IMR-90 (cell line): ENCODE data around the gene COL2A1. TPM values are rescaled to one million over a fixed set of nuclear protein-coding genes. Genes with fewer than 3 reads are reported as not detected.

Source experiments
- ATAC-seq: fragments of 200-7000 bp; cut with Tn5 transposase; 2 replicates; pipeline ENCODE4 v1.9.1; 2020; ENCODE audit warnings: low read depth, mild to moderate bottlenecking, moderate library complexity
- BruUV-seq: library from RNA; stranded (reverse); fragments of 400-500 nt; replicated peaks from 2 replicates; lab custom pipeline; 2021; lab: Mats Ljungman, UMichigan
- CTCF ChIA-PET: fragments of 300-600 bp; formaldehyde crosslinking; extraction: SDS; loops from one replicate; lab custom pipeline; 2021; ENCODE audit warnings: antibody characterized with exemption; lab: Yijun Ruan, JAX
- POLR2A ChIA-PET: fragments of 300-600 bp; sonication (Branson Sonifier 250); formaldehyde crosslinking; loops from one replicate; lab custom pipeline; 2022; ENCODE audit warnings: antibody characterized with exemption; ENCODE audit not compliant: unreplicated experiment; lab: Charles Lee
- DNase-seq: peaks from one replicate; pipeline ENCODE4 v3.0.0; 2013
- H2AFZ ChIP-seq: replicated peaks from 2 replicates; pipeline ENCODE3; 2013; ENCODE audit warnings: low read length, mild to moderate bottlenecking; ENCODE audit not compliant: poor library complexity
- H2AK5ac ChIP-seq: 2 replicates; pipeline ENCODE4 v1.6.1; 2013; ENCODE audit warnings: low read depth, low read length, inconsistent platforms
- H2AK9ac ChIP-seq: replicated peaks from 2 replicates; pipeline ENCODE3; 2013; ENCODE audit warnings: mild to moderate bottlenecking, low read depth, low read length, moderate library complexity; ENCODE audit not compliant: poor library complexity
- H2BK120ac ChIP-seq: 2 replicates; pipeline ENCODE4 v1.6.1; 2013; ENCODE audit warnings: low read depth, low read length, inconsistent platforms
- H2BK15ac ChIP-seq: 3 replicates; pipeline ENCODE4 v1.6.1; 2013; ENCODE audit warnings: low read depth, low read length, inconsistent platforms
- H2BK20ac ChIP-seq: 2 replicates; pipeline ENCODE4 v1.6.1; 2013; ENCODE audit warnings: low read depth, mild to moderate bottlenecking, inconsistent platforms, low read length, moderate library complexity
- H2BK5ac ChIP-seq: 2 replicates; pipeline ENCODE4 v1.6.1; 2013; ENCODE audit warnings: mild to moderate bottlenecking, low read depth, low read length, inconsistent platforms; ENCODE audit not compliant: poor library complexity, severe bottlenecking
- H3K14ac ChIP-seq: replicated peaks from 2 replicates; pipeline ENCODE4 v1.6.1; 2013; ENCODE audit warnings: low read depth, low read length, inconsistent platforms
- H3K18ac ChIP-seq: 2 replicates; pipeline ENCODE4 v1.6.1; 2013; ENCODE audit warnings: low read depth, low read length, control low read depth
- H3K23ac ChIP-seq: 2 replicates; pipeline ENCODE4 v1.6.1; 2013; ENCODE audit warnings: low read depth, low read length, inconsistent platforms
- H3K27ac ChIP-seq: 2 replicates; pipeline ENCODE4 v1.5.1; 2013; ENCODE audit warnings: mild to moderate bottlenecking, control low read depth, low read length; ENCODE audit not compliant: insufficient read depth
- H3K27me3 ChIP-seq: 2 replicates; pipeline ENCODE4 v1.6.1; 2013; ENCODE audit warnings: low read length; ENCODE audit not compliant: control insufficient read depth, insufficient read depth
- H3K36me3 ChIP-seq: 2 replicates; pipeline ENCODE4 v1.6.1; 2013; ENCODE audit warnings: low read length, mixed read lengths; ENCODE audit not compliant: control insufficient read depth, insufficient read depth
- H3K4ac ChIP-seq: 2 replicates; pipeline ENCODE4 v1.6.1; 2013; ENCODE audit warnings: low read depth, low read length, inconsistent platforms
- H3K4me1 ChIP-seq: 2 replicates; pipeline ENCODE4 v1.6.1; 2013; ENCODE audit warnings: low read length, mixed read lengths; ENCODE audit not compliant: control insufficient read depth, insufficient read depth
- H3K4me2 ChIP-seq: 2 replicates; pipeline ENCODE4 v1.6.1; 2013; ENCODE audit warnings: low read depth, mild to moderate bottlenecking, control low read depth, low read length, moderate library complexity
- H3K4me3 ChIP-seq: 2 replicates; pipeline ENCODE4 v1.5.1; 2013; ENCODE audit warnings: low read depth, mild to moderate bottlenecking, control low read depth, low read length, moderate library complexity; ENCODE audit not compliant: insufficient read depth
- H3K56ac ChIP-seq: 2 replicates; pipeline ENCODE4 v1.6.1; 2013; ENCODE audit warnings: low read length, inconsistent platforms; ENCODE audit not compliant: insufficient read depth; ENCODE audit errors: extremely low read depth
- H3K79me1 ChIP-seq, 2 experiments: 2 replicates each; pipeline ENCODE4 v1.6.1; 2013; ENCODE audit warnings: low read length in 2 of 2, inconsistent platforms in 1 of 2, low read depth in 1 of 2
- H3K9ac ChIP-seq: 2 replicates; pipeline ENCODE4 v1.6.1; 2013; ENCODE audit warnings: low read depth, low read length, control low read depth
- H3K9me1 ChIP-seq: 2 replicates; pipeline ENCODE4 v1.6.1; 2013; ENCODE audit warnings: low read length, inconsistent platforms; ENCODE audit not compliant: insufficient read depth
- H3K9me3 ChIP-seq: 2 replicates; pipeline ENCODE4 v1.6.1; 2013; ENCODE audit warnings: low read length; ENCODE audit not compliant: control insufficient read depth, insufficient read depth
- H4K20me1 ChIP-seq: 2 replicates; pipeline ENCODE4 v1.6.1; 2013; ENCODE audit warnings: low read length, inconsistent platforms; ENCODE audit not compliant: insufficient read depth
- H4K5ac ChIP-seq: 2 replicates; pipeline ENCODE4 v1.6.1; 2013; ENCODE audit warnings: mild to moderate bottlenecking, low read depth, low read length, control low read depth
- H4K8ac ChIP-seq, 2 experiments: 2 replicates each; pipeline ENCODE4 v1.6.1; 2013; ENCODE audit warnings: low read depth in 2 of 2, low read length in 2 of 2, control low read depth in 1 of 2, inconsistent platforms in 1 of 2
- H4K91ac ChIP-seq: 2 replicates; pipeline ENCODE4 v1.6.1; 2013; ENCODE audit warnings: low read depth, low read length, inconsistent platforms; ENCODE audit not compliant: insufficient read depth
- POLR2A ChIP-seq: IDR thresholded peaks from 2 replicates; pipeline ENCODE4 v1.6.1; 2012; ENCODE audit warnings: mild to moderate bottlenecking, low read depth, low read length
- WGBS, 2 experiments: methylation state at CpG; one replicate each; pipeline versions ENCODE4 v1.1.5 to v1.1.7; 2013; ENCODE audit warnings: missing lambda C conversion rate in 2 of 2; ENCODE audit not compliant: insufficient read length in 1 of 2; ENCODE audit errors: extremely low coverage in 2 of 2; 5-methylcytosine and 5-hydroxymethylcytosine counted together
- dilution Hi-C: fragments of 300-500 bp; cut with HindIII; formaldehyde crosslinking; loops from one replicate; pipeline ENCODE4 v1.14.3; 2018; ENCODE audit warnings: low sequenced_read_pairs; ENCODE audit not compliant: unreplicated experiment
- in situ Hi-C: fragments of 300-500 bp; cut with MboI; formaldehyde crosslinking; loops from 3 replicates; pipeline ENCODE4 v1.14.3; 2019; ENCODE audit warnings: low sequenced_read_pairs, inconsistent platforms, mixed read lengths
- intact Hi-C: fragments of 100-400 bp; cut with micrococcal nuclease; formaldehyde crosslinking; loops from 2 replicates; pipeline ENCODE4 v1.10.0; 2022
- polyA plus RNA-seq, 3 experiments: library from polyadenylated mRNA; depleted of rRNA; stranded (reverse); fragments of >200 nt; gene quantifications; 2 replicates each; pipeline ENCODE4 v1.2.3, GENCODE V29; 2012; ENCODE audit warnings: low replicate concordance in 1 of 3
- total RNA-seq: library from RNA; depleted of rRNA; stranded (reverse); fragments of >200 nt; gene quantifications from 2 replicates; pipeline ENCODE4 v1.2.3, GENCODE V29; 2012
- TF ChIP-seq, protein P1 (sequence below): conservative IDR thresholded peaks from 2 replicates; pipeline ENCODE4 v1.5.1; 2012; ENCODE audit warnings: mild to moderate bottlenecking, low read depth, low read length, improper control_type of control experiment

Gene COL2A1
- total and polyA plus RNA-seq, 2 of the 4 experiments (the other 2 are of a cell fraction), result 0.05 TPM; not detected in 1

DNA sequence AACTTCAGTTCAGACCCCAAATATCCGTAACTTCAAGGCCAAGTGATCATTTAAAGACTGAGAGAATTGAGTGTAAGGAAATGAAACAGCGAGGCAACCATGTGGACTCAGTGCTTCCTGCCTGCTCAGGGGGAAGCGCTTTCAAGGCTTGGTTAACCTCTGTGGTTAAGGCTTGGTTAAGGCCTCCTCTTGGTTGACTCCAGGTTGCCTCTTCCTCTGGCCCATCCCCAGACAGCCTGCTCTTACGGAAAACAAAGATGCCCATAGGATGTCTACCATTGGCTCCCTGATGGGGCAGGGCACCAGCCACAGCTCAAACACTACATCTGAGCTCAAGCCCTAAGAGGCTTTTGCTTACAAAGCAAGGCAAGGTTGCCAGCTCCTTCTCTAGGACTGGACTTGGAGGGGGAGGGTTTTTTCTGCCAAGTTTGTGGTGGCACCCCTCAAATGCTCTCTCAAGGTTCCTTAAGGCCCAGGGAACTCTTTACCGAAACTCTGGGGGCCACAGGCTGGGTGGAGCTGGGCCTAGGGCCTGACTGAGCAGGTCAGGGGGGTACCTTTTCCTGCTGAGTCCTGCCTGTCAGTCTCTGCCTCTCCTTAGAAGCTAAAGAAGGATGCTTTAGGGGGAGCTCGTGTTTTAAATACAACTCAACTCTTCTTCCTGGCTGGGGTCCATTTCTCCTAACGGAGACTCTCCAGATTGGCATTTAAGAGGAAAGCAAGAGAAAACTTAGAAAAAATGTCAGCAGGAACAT, 13.7 kb downstream of the COL2A1 start:
- no peak overlapping the region for H3K18ac ChIP-seq
- ATAC-seq, result 0 out of 2 replicates have a peak, but pooled peaks have one; percentile 15
- no peak overlapping the region for H3K14ac ChIP-seq
- in situ Hi-C loops (no loop called here), dilution Hi-C loops (no loop called here), intact Hi-C loops (no loop called here)
- H3K27ac ChIP-seq, result no peak overlapping the region
- H3K36me3 ChIP-seq, result no peaks in the 10 kb centered on the region
- H2BK120ac ChIP-seq, result no peak overlapping the region
- no peak for TF ChIP-seq POLR2A
- TF ChIP-seq, protein P1, sequence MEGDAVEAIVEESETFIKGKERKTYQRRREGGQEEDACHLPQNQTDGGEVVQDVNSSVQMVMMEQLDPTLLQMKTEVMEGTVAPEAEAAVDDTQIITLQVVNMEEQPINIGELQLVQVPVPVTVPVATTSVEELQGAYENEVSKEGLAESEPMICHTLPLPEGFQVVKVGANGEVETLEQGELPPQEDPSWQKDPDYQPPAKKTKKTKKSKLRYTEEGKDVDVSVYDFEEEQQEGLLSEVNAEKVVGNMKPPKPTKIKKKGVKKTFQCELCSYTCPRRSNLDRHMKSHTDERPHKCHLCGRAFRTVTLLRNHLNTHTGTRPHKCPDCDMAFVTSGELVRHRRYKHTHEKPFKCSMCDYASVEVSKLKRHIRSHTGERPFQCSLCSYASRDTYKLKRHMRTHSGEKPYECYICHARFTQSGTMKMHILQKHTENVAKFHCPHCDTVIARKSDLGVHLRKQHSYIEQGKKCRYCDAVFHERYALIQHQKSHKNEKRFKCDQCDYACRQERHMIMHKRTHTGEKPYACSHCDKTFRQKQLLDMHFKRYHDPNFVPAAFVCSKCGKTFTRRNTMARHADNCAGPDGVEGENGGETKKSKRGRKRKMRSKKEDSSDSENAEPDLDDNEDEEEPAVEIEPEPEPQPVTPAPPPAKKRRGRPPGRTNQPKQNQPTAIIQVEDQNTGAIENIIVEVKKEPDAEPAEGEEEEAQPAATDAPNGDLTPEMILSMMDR, result 0 out of 2 replicates have a peak, but pooled peaks have one; percentile 9
- H2BK15ac ChIP-seq, result no peak overlapping the region
- no peak overlapping the region for H3K4me2 ChIP-seq
- no peak overlapping the region for H4K8ac ChIP-seq
- H2BK5ac ChIP-seq, result no peak overlapping the region
- H3K56ac ChIP-seq, result no peak overlapping the region
- no peak overlapping the region for H3K4ac ChIP-seq
- H4K20me1 ChIP-seq, result no peaks in the 10 kb centered on the region
- no TSS peak for BruUV-seq
- no peak overlapping the region for H3K9ac ChIP-seq
- no peak overlapping the region for H4K5ac ChIP-seq
- H2AK9ac ChIP-seq, result peak overlapping the region; percentile 78
- H2AK5ac ChIP-seq, result no peak overlapping the region
- H2BK20ac ChIP-seq, result no peak overlapping the region
- DNase-seq, result peak; percentile 35
- CTCF ChIA-PET, result no interaction called here
- H4K91ac ChIP-seq, result no peak overlapping the region
- H3K4me1 ChIP-seq, result no peaks in the 10 kb centered on the region; the same call in 1 of the 2 replicates
- H3K23ac ChIP-seq, result no peak overlapping the region
- no peak overlapping the region for H2AFZ ChIP-seq
- no peaks in the 10 kb centered on the region for H3K9me3 ChIP-seq
- H3K27me3 ChIP-seq, result peaks cover 52% of the 10 kb centered on the region
- H3K9me1 ChIP-seq, result no peaks in the 10 kb centered on the region; the same call in 1 of the 2 replicates
- no CpG with 5 or more reads among the region's 7 CpGs for WGBS, 2 experiments
- no peak overlapping the region for H3K4me3 ChIP-seq
- no peaks in the 10 kb centered on the region for H3K79me1 ChIP-seq
- POLR2A ChIA-PET, result no interaction called here
